Osteocyte (in vitro differentiated cells): ENCODE data around the gene VAMP2. TPM values are rescaled to one million over a fixed set of nuclear protein-coding genes. Genes with fewer than 3 reads are reported as not detected.

Experiments
- DNase-seq: peaks from one replicate; pipeline ENCODE4 v3.0.0; 2021; ENCODE audit warnings: mixed read lengths; ENCODE audit not compliant: unreplicated experiment; ENCODE audit errors: extremely low spot score
- H3K27ac Mint-ChIP-seq: one replicate; pipeline ENCODE4 v1.8.0; 2021; ENCODE audit warnings: mild to moderate bottlenecking, mixed read lengths; ENCODE audit not compliant: unreplicated experiment
- H3K27me3 Mint-ChIP-seq: one replicate; pipeline ENCODE4 v1.8.0; 2021; ENCODE audit warnings: mixed read lengths; ENCODE audit not compliant: unreplicated experiment
- H3K36me3 Mint-ChIP-seq: one replicate; pipeline ENCODE4 v1.8.0; 2021; ENCODE audit warnings: mixed read lengths; ENCODE audit not compliant: unreplicated experiment
- H3K4me1 Mint-ChIP-seq: one replicate; pipeline ENCODE4 v1.8.0; 2021; ENCODE audit warnings: mixed read lengths; ENCODE audit not compliant: unreplicated experiment
- H3K4me3 Mint-ChIP-seq: one replicate; pipeline ENCODE4 v1.8.0; 2021; ENCODE audit warnings: mild to moderate bottlenecking, moderate library complexity, mixed read lengths; ENCODE audit not compliant: unreplicated experiment
- H3K9me3 Mint-ChIP-seq: one replicate; pipeline ENCODE4 v1.8.0; 2021; ENCODE audit warnings: mixed read lengths; ENCODE audit not compliant: unreplicated experiment
- CTCF ChIP-seq: fragments of 200-600 bp; sonication (generic); IDR thresholded peaks from 2 replicates; pipeline ENCODE4 v1.5.0; 2021; ENCODE audit warnings: antibody characterized with exemption, mild to moderate bottlenecking, moderate library complexity
- total RNA-seq: library from RNA; stranded (reverse); gene quantifications from 2 replicates; pipeline ENCODE4 v1.2.1, GENCODE V29; 2021

VAMP2 gene
- total RNA-seq, 1 donor from 2014 or later, result 70.0 TPM

- no peak overlapping the region for H3K27ac Mint-ChIP-seq
- no peak overlapping the region for H3K4me3 Mint-ChIP-seq
- no peaks in the 10 kb centered on the region for H3K9me3 Mint-ChIP-seq
- H3K27me3 Mint-ChIP-seq, result peaks cover 9% of the 10 kb centered on the region
- H3K36me3 Mint-ChIP-seq, result no peaks in the 10 kb centered on the region
- peaks cover 37% of the 10 kb centered on the region for H3K4me1 Mint-ChIP-seq
- no peak for TF ChIP-seq CTCF
- no peak for DNase-seq
Observed at GRCh38 chr17:8128125-8128784, 34.5 kb downstream of the VAMP2 start.

- H3K9me3 Mint-ChIP-seq, result no peaks in the 10 kb centered on the region
- peak overlapping the region; percentile 89 for H3K27ac Mint-ChIP-seq
- no peak for TF ChIP-seq CTCF
- H3K4me1 Mint-ChIP-seq, result peaks cover 40% of the 10 kb centered on the region
- no peaks in the 10 kb centered on the region for H3K36me3 Mint-ChIP-seq
- H3K27me3 Mint-ChIP-seq, result peaks cover 6% of the 10 kb centered on the region
- no peak for DNase-seq
- H3K4me3 Mint-ChIP-seq, result peak overlapping the region; percentile 87
Observed at GRCh38 chr17:8126491-8127066, 36.2 kb downstream of the VAMP2 start.

GRCh38 chr17:8125947-8126490, 36.7 kb downstream of the VAMP2 start:
- H3K27me3 Mint-ChIP-seq, result peaks cover 6% of the 10 kb centered on the region
- H3K4me3 Mint-ChIP-seq, result peak overlapping the region; percentile 87
- H3K27ac Mint-ChIP-seq, result peak overlapping the region; percentile 69
- no peak for DNase-seq
- H3K4me1 Mint-ChIP-seq, result peaks cover 42% of the 10 kb centered on the region
- H3K36me3 Mint-ChIP-seq, result no peaks in the 10 kb centered on the region
- TF ChIP-seq CTCF, result no peak
- no peaks in the 10 kb centered on the region for H3K9me3 Mint-ChIP-seq

GRCh38 chr17:8125154-8125946, 37.4 kb downstream of the VAMP2 start:
- Mint-ChIP-seq H3K27ac (peak overlapping the region; percentile 69), H3K36me3 (no peaks in the 10 kb centered on the region), H3K27me3 (peaks cover 6% of the 10 kb centered on the region), H3K4me3 (peak overlapping the region; percentile 87), H3K9me3 (no peaks in the 10 kb centered on the region), H3K4me1 (peaks cover 48% of the 10 kb centered on the region)
- DNase-seq, result peak; percentile 93
- TF ChIP-seq CTCF, result no peak
